ENCODE results near the gene ABCA13. TPM values are rescaled to one million over a fixed set of nuclear protein-coding genes. Genes with fewer than 3 reads are reported as not detected.

Gene ABCA13
- total RNA-seq, 1 experiment from 2014 or later, result 2.1 TPM

GRCh38 chr7:48316768-48317167, 145.5 kb downstream of the ABCA13 start:
- Histone ChIP-seq H3K9me3 (ENCODE audit: low read length) (no peaks in the 10 kb centered on the region), H3F3A (ENCODE audit: low read length, unreplicated experiment) (no peaks in the 10 kb centered on the region), H3K9ac (ENCODE audit: low read length) (no peak overlapping the region), H2AFZ (ENCODE audit: low read length) (no peak overlapping the region), H3K4me2 (ENCODE audit: low read length) (no peak overlapping the region), H3K4me3 (ENCODE audit: low read length) (no peak overlapping the region), H4K20me1 (ENCODE audit: low read length) (no peaks in the 10 kb centered on the region), H3K79me2 (ENCODE audit: low read length) (no peaks in the 10 kb centered on the region), H3K27ac (ENCODE audit: low read length) (no peak overlapping the region), H3K4me1 (ENCODE audit: insufficient read depth, low read length) (peaks cover 6% of the 10 kb centered on the region; the same call in 1 of the 2 replicates), H3K9me2 (replicated peaks; ENCODE audit: low read length) (no peaks in the 10 kb centered on the region), H3K36me3 (ENCODE audit: low read depth, low read length) (no peaks in the 10 kb centered on the region), H3K27me3 (ENCODE audit: low read length) (no peaks in the 10 kb centered on the region)
- CTCF ChIA-PET, result no interaction called here
- intact Hi-C loops (cut with micrococcal nuclease), result no loop called here
- BruUV-seq (replicated peaks), result no TSS peak
- TF ChIP-seq CTCF (conservative IDR thresholded peaks at IDR 0.05; ENCODE audit: low read depth, low read length) (no peak), EZH2phosphoT487 (IDR thresholded peaks at IDR 0.05; ENCODE audit: borderline replicate concordance, low read length) (no peak), EZH2 (IDR thresholded peaks at IDR 0.05; ENCODE audit: low read length, unreplicated experiment) (no peak)
- ATAC-seq (no peak), DNase-seq (no peak)
- POLR2A ChIA-PET (ENCODE audit: unreplicated experiment), result no interaction called here

- H3F3A ChIP-seq (ENCODE audit: low read length, unreplicated experiment), result no peaks in the 10 kb centered on the region
- no peak overlapping the region for H3K4me3 ChIP-seq (ENCODE audit: low read length)
- intact Hi-C loops (cut with micrococcal nuclease), result no loop called here
- ATAC-seq, result no peak
- no peaks in the 10 kb centered on the region for H3K27me3 ChIP-seq (ENCODE audit: low read length)
- H3K4me2 ChIP-seq (ENCODE audit: low read length), result no peak overlapping the region
- no peaks in the 10 kb centered on the region for H3K79me2 ChIP-seq (ENCODE audit: low read length)
- no peak for DNase-seq
- TF ChIP-seq CTCF (conservative IDR thresholded peaks at IDR 0.05; ENCODE audit: low read depth, low read length), result no peak
- no peak for TF ChIP-seq EZH2 (IDR thresholded peaks at IDR 0.05; ENCODE audit: low read length, unreplicated experiment)
- TF ChIP-seq EZH2phosphoT487 (IDR thresholded peaks at IDR 0.05; ENCODE audit: borderline replicate concordance, low read length), result no peak
- ChIA-PET POLR2A (ENCODE audit: unreplicated experiment) (no interaction called here), CTCF (no interaction called here)
- no peaks in the 10 kb centered on the region for H3K9me3 ChIP-seq (ENCODE audit: low read length)
- peaks cover under 1% of the 10 kb centered on the region; the same call in 1 of the 2 replicates for H3K4me1 ChIP-seq (ENCODE audit: insufficient read depth, low read length)
- no peak overlapping the region for H3K9ac ChIP-seq (ENCODE audit: low read length)
- H3K27ac ChIP-seq (ENCODE audit: low read length), result no peak overlapping the region
- no peaks in the 10 kb centered on the region for H4K20me1 ChIP-seq (ENCODE audit: low read length)
- no peak overlapping the region for H2AFZ ChIP-seq (ENCODE audit: low read length)
- no peaks in the 10 kb centered on the region for H3K9me2 ChIP-seq (replicated peaks; ENCODE audit: low read length)
- no peaks in the 10 kb centered on the region for H3K36me3 ChIP-seq (ENCODE audit: low read depth, low read length)
- no TSS peak for BruUV-seq (replicated peaks)
Observed at GRCh38 chr7:48317360-48317759, 146.1 kb downstream of the ABCA13 start.

- Histone ChIP-seq H3K79me2 (ENCODE audit: low read length) (no peaks in the 10 kb centered on the region), H3K27me3 (ENCODE audit: low read length) (no peaks in the 10 kb centered on the region), H3F3A (ENCODE audit: low read length, unreplicated experiment) (no peaks in the 10 kb centered on the region), H3K4me2 (ENCODE audit: low read length) (no peak overlapping the region), H4K20me1 (ENCODE audit: low read length) (no peaks in the 10 kb centered on the region), H3K9me3 (ENCODE audit: low read length) (peaks cover 5% of the 10 kb centered on the region; the same call in 1 of the 2 replicates), H3K9ac (ENCODE audit: low read length) (no peak overlapping the region), H3K4me3 (ENCODE audit: low read length) (no peak overlapping the region), H2AFZ (ENCODE audit: low read length) (no peak overlapping the region), H3K4me1 (ENCODE audit: insufficient read depth, low read length) (no peaks in the 10 kb centered on the region), H3K36me3 (ENCODE audit: low read depth, low read length) (no peaks in the 10 kb centered on the region), H3K9me2 (replicated peaks; ENCODE audit: low read length) (no peaks in the 10 kb centered on the region), H3K27ac (ENCODE audit: low read length) (no peak overlapping the region)
- ChIA-PET POLR2A (ENCODE audit: unreplicated experiment) (no interaction called here), CTCF (no interaction called here)
- ATAC-seq (no peak), DNase-seq (no peak)
- intact Hi-C loops (cut with micrococcal nuclease), result no loop called here
- TF ChIP-seq EZH2 (IDR thresholded peaks at IDR 0.05; ENCODE audit: low read length, unreplicated experiment) (no peak), EZH2phosphoT487 (IDR thresholded peaks at IDR 0.05; ENCODE audit: borderline replicate concordance, low read length) (no peak), CTCF (conservative IDR thresholded peaks at IDR 0.05; ENCODE audit: low read depth, low read length) (no peak)
- no TSS peak for BruUV-seq (replicated peaks)
Observed at GRCh38 chr7:48321319-48322010, 150.2 kb downstream of the ABCA13 start.

Data from PC-3 (cell line).